ENCODE results near the gene LRATD1.

GRCh38 chr2:14650066-14650465, 17.5 kb downstream of the LRATD1 start:
- no peak for TF ChIP-seq CTCF (IDR thresholded peaks at IDR 0.05)
- no peak for TF ChIP-seq ZFX (IDR thresholded peaks at IDR 0.05; ENCODE audit: borderline replicate concordance)

All from 22Rv1 (cell line).